ENCODE measurements around the gene FASTKD3.

DNA sequence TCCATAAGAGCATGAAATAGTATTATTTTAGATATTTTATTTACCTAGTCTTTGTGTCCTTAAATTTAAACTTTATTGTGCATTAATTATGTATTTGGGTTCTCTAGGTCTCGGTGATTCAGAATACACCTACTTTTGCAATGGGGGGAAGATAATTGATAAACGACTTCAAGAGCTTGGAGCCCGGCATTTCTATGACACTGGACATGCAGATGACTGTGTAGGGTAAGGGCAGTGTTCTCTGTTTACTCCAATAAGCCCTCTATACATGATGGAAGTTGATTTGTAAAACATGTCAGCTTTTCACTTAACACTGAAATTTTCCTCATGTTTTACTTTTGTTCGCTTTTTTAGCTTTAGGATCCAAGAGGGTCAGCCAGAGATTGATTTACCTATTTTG, 6.3 kb upstream of the FASTKD3 start:
- TF ChIP-seq POLR2A (IDR thresholded peaks at IDR 0.05; ENCODE audit: low read length) (no peak), GATA1 (IDR thresholded peaks at IDR 0.05; ENCODE audit: low read depth, low read length) (no peak)

All from erythroblast (primary cell).